Occipital lobe (tissue), 2 donors: ENCODE data around the gene CACNA2D3. TPM values are rescaled to one million over a fixed set of nuclear protein-coding genes. Genes with fewer than 3 reads are reported as not detected.

Experiments
- DNase-seq: peaks from one replicate; lab custom pipeline; 2025; lab: John Stamatoyannopoulos, UW
- total RNA-seq: library from RNA; depleted of rRNA; stranded (reverse); fragments of >200 nt; gene quantifications from one replicate; pipeline ENCODE4 v1.2.3, GENCODE V29; 2014

CACNA2D3 gene
- total RNA-seq, 1 donor from 2014 or later, result 11.2 TPM

GRCh38 chr3:54127499-54128056 is 5.2 kb downstream of the CACNA2D3 start:
- DNase-seq, result no peak

- DNase-seq, result no peak
Measured at GRCh38 chr3:54131026-54131605, 8.8 kb downstream of the CACNA2D3 start.

- no peak for DNase-seq
Measured at GRCh38 chr3:54131890-54132289, 9.5 kb downstream of the CACNA2D3 start.

- DNase-seq, result no peak
Measured at GRCh38 chr3:54132685-54133084, 10.3 kb downstream of the CACNA2D3 start.

- DNase-seq, result no peak
Measured at GRCh38 chr3:54133196-54133595, 10.8 kb downstream of the CACNA2D3 start.

GRCh38 chr3:54134155-54134554 is 11.8 kb downstream of the CACNA2D3 start:
- no peak for DNase-seq

GRCh38 chr3:54134713-54135112 is 12.4 kb downstream of the CACNA2D3 start:
- no peak for DNase-seq

GRCh38 chr3:54137311-54137710 is 15.0 kb downstream of the CACNA2D3 start:
- no peak for DNase-seq

GRCh38 chr3:54138937-54139547 is 16.7 kb downstream of the CACNA2D3 start:
- DNase-seq, result no peak

GRCh38 chr3:54139630-54140029 is 17.3 kb downstream of the CACNA2D3 start:
- DNase-seq, result no peak

- DNase-seq, result no peak
Measured at GRCh38 chr3:54144284-54144683, 21.9 kb downstream of the CACNA2D3 start.

- DNase-seq, result peak; percentile 41
Measured at GRCh38 chr3:54146506-54147239, 24.3 kb downstream of the CACNA2D3 start.

- no peak for DNase-seq
Measured at GRCh38 chr3:54150864-54151467, 28.6 kb downstream of the CACNA2D3 start.

- DNase-seq, result no peak
Measured at GRCh38 chr3:54153477-54153876, 31.1 kb downstream of the CACNA2D3 start.

- DNase-seq, result no peak
Measured at GRCh38 chr3:54157860-54158259, 35.5 kb downstream of the CACNA2D3 start.

- DNase-seq, result no peak
Measured at GRCh38 chr3:54159917-54160316, 37.6 kb downstream of the CACNA2D3 start.

- no peak for DNase-seq
Measured at GRCh38 chr3:54163441-54163840, 41.1 kb downstream of the CACNA2D3 start.

- no peak for DNase-seq
Measured at GRCh38 chr3:54164192-54164975, 42.0 kb downstream of the CACNA2D3 start.

- no peak for DNase-seq
Measured at GRCh38 chr3:54165865-54166264, 43.5 kb downstream of the CACNA2D3 start.

GRCh38 chr3:54167999-54168398 is 45.6 kb downstream of the CACNA2D3 start:
- DNase-seq, result no peak

- DNase-seq, result no peak
Measured at GRCh38 chr3:54168451-54168850, 46.1 kb downstream of the CACNA2D3 start.
